ENCODE results near the gene OPN5. TPM values are rescaled to one million over a fixed set of nuclear protein-coding genes. Genes with fewer than 3 reads are reported as not detected.

Gene OPN5
- total and polyA plus RNA-seq, 2 donors (not counting 3 experiments of a cell fraction or from before 2014, with no cell fraction given) = not detected

DNA sequence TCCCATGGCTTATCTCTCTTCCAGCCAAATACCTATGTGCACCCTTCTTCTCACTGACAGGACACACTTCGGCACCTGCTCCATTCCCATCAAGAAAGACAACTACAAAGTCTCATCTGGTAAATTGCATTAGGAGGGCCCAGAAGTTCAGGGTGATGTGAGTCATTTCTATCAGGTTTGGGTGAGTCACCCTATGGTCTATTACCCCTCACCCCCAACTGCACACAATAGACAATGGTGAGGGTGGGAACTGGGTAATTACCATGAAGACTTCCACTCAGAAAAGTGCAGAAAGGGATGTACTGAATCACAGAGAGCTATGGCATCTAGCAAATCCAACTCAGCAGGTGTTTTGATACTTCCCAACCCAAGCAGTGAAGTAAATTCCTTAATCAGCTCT is 54.8 kb downstream of the OPN5 start:
- Histone ChIP-seq H3K4me1 (ENCODE audit: control insufficient read depth, extremely low read depth, insufficient read depth, low read length) (no peaks in the 10 kb centered on the region), H3K4me3 (replicated peaks in 1 of 3; ENCODE audit: insufficient read depth in 1 of 3, low read depth in 1 of 3, low read length in 3 of 3) (no peak overlapping the region), H3K9me3 (replicated peaks; ENCODE audit: control insufficient read depth, insufficient read depth, low read length) (no peaks in the 10 kb centered on the region), H4K20me1 (replicated peaks; ENCODE audit: control insufficient read depth, extremely low read depth, insufficient read depth, low read length) (no peaks in the 10 kb centered on the region), H3K9ac (replicated peaks; ENCODE audit: extremely low read depth, insufficient read depth, low read length) (no peak overlapping the region), H3K4me2 (ENCODE audit: insufficient read depth, low read length) (no peak overlapping the region), H2AFZ (ENCODE audit: low read depth, low read length) (no peak overlapping the region), H3K36me3 (ENCODE audit: control insufficient read depth in 2 of 2, extremely low read depth in 1 of 2, insufficient read depth in 2 of 2, low read length in 2 of 2) (no peaks in the 10 kb centered on the region), H3K79me2 (ENCODE audit: control insufficient read depth, insufficient read depth, low read length) (no peaks in the 10 kb centered on the region), H3K9me1 (replicated peaks; ENCODE audit: control insufficient read depth, extremely low read depth, insufficient read depth, low read length) (no peaks in the 10 kb centered on the region), H3K27ac (ENCODE audit: insufficient read depth, low read depth, low read length) (no peak overlapping the region), H3K27me3 (ENCODE audit: control insufficient read depth in 2 of 2, insufficient read depth in 2 of 2, low read length in 2 of 2) (no peaks in the 10 kb centered on the region)
- ChIA-PET CTCF (no interaction called here), POLR2A (no interaction called here)
- no TSS peak for BruUV-seq (replicated peaks)
- DNase-seq (ENCODE audit: low read depth, low spot score) (no peak), FAIRE-seq (no peak)
- intact Hi-C loops (cut with micrococcal nuclease) (no loop called here), dilution Hi-C loops (cut with MboI; ENCODE audit: extremely low pct_ligation_motif_present, low sequenced_read_pairs) (no loop called here)
- TF ChIP-seq GATA2 (IDR thresholded peaks at IDR 0.05; ENCODE audit: insufficient read depth, insufficient read length, low read depth, low read length) = no peak
- TF ChIP-seq FOS (IDR thresholded peaks at IDR 0.05; ENCODE audit: borderline replicate concordance, insufficient read depth, low read length) = no peak
- TF ChIP-seq EZH2 (IDR thresholded peaks at IDR 0.05; ENCODE audit: borderline replicate concordance, low read depth, low read length, severe bottlenecking) = no peak
- TF ChIP-seq POLR2AphosphoS5 (IDR thresholded peaks at IDR 0.05; ENCODE audit: insufficient read depth, low read depth, low read length) = no peak
- TF ChIP-seq, protein P1, sequence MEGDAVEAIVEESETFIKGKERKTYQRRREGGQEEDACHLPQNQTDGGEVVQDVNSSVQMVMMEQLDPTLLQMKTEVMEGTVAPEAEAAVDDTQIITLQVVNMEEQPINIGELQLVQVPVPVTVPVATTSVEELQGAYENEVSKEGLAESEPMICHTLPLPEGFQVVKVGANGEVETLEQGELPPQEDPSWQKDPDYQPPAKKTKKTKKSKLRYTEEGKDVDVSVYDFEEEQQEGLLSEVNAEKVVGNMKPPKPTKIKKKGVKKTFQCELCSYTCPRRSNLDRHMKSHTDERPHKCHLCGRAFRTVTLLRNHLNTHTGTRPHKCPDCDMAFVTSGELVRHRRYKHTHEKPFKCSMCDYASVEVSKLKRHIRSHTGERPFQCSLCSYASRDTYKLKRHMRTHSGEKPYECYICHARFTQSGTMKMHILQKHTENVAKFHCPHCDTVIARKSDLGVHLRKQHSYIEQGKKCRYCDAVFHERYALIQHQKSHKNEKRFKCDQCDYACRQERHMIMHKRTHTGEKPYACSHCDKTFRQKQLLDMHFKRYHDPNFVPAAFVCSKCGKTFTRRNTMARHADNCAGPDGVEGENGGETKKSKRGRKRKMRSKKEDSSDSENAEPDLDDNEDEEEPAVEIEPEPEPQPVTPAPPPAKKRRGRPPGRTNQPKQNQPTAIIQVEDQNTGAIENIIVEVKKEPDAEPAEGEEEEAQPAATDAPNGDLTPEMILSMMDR (IDR thresholded peaks at IDR 0.05; ENCODE audit: extremely low read depth in 1 of 2, insufficient read depth in 1 of 2, low read depth in 1 of 2, low read length in 2 of 2) = no peak
- TF ChIP-seq MYC (IDR thresholded peaks at IDR 0.05; ENCODE audit: low read depth, low read length) = no peak
- no peak for TF ChIP-seq POLR2A (IDR thresholded peaks at IDR 0.05; ENCODE audit: low read depth, low read length)
- TF ChIP-seq, protein P2, sequence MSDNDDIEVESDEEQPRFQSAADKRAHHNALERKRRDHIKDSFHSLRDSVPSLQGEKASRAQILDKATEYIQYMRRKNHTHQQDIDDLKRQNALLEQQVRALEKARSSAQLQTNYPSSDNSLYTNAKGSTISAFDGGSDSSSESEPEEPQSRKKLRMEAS (IDR thresholded peaks at IDR 0.05; ENCODE audit: insufficient read depth, insufficient read length) = no peak
- TF ChIP-seq JUN (IDR thresholded peaks at IDR 0.05; ENCODE audit: borderline replicate concordance, insufficient read depth, insufficient read length, low read depth) = no peak

Data from endothelial cell of umbilical vein (primary cell).